Chondrocyte (in vitro differentiated cells): Measurements from ENCODE around the gene FADD. TPM values are rescaled to one million over a fixed set of nuclear protein-coding genes. Genes with fewer than 3 reads are reported as not detected.

Experiments used
- DNase-seq: peaks from one replicate; pipeline ENCODE4 v3.0.0; 2021; ENCODE audit warnings: mixed read lengths, low spot score
- H3K27ac Mint-ChIP-seq: one replicate; pipeline ENCODE4 v1.8.0; 2021; ENCODE audit warnings: mild to moderate bottlenecking, moderate library complexity, mixed read lengths; ENCODE audit not compliant: unreplicated experiment
- H3K27me3 Mint-ChIP-seq: 2 replicates; pipeline ENCODE4 v1.8.0; 2021; ENCODE audit warnings: low read depth, mixed read lengths
- H3K36me3 Mint-ChIP-seq: 2 replicates; pipeline ENCODE4 v1.8.0; 2021; ENCODE audit warnings: low read depth, mixed read lengths
- H3K4me1 Mint-ChIP-seq: 2 replicates; pipeline ENCODE4 v1.8.0; 2021; ENCODE audit warnings: low read depth, mild to moderate bottlenecking, mixed read lengths
- H3K4me3 Mint-ChIP-seq: one replicate; pipeline ENCODE4 v1.8.0; 2021; ENCODE audit warnings: mild to moderate bottlenecking, moderate library complexity, mixed read lengths; ENCODE audit not compliant: unreplicated experiment
- H3K9me3 Mint-ChIP-seq: 2 replicates; pipeline ENCODE4 v1.8.0; 2021; ENCODE audit warnings: low read depth, mixed read lengths
- CTCF ChIP-seq: fragments of 200-600 bp; sonication (generic); IDR thresholded peaks from 2 replicates; pipeline ENCODE4 v1.5.0; 2021; ENCODE audit warnings: antibody characterized with exemption, mild to moderate bottlenecking, moderate library complexity
- total RNA-seq: library from RNA; stranded (reverse); gene quantifications from 3 replicates; pipeline ENCODE4 v1.2.1, GENCODE V29; 2021

The FADD gene
- total RNA-seq, 1 donor from 2014 or later = 26.8 TPM

- Mint-ChIP-seq H3K9me3 (peaks cover 3% of the 10 kb centered on the region), H3K4me1 (peaks cover 61% of the 10 kb centered on the region), H3K36me3 (peaks cover 2% of the 10 kb centered on the region), H3K4me3 (no peak overlapping the region), H3K27ac (no peak overlapping the region), H3K27me3 (no peaks in the 10 kb centered on the region)
- DNase-seq = no peak
- TF ChIP-seq CTCF = no peak
Observed at GRCh38 chr11:70247042-70247709, 44.1 kb downstream of the FADD start.

- Mint-ChIP-seq H3K9me3 (peaks cover 3% of the 10 kb centered on the region), H3K27me3 (no peaks in the 10 kb centered on the region), H3K4me3 (no peak overlapping the region), H3K27ac (no peak overlapping the region), H3K36me3 (peaks cover 2% of the 10 kb centered on the region), H3K4me1 (peaks cover 60% of the 10 kb centered on the region)
- no peak for TF ChIP-seq CTCF
- DNase-seq = no peak
Observed at GRCh38 chr11:70247710-70248072, 44.6 kb downstream of the FADD start.

- TF ChIP-seq CTCF = no peak
- H3K27ac Mint-ChIP-seq = no peak overlapping the region
- no peak overlapping the region for H3K4me3 Mint-ChIP-seq
- DNase-seq = no peak
- no peaks in the 10 kb centered on the region for H3K36me3 Mint-ChIP-seq
- peaks cover 31% of the 10 kb centered on the region for H3K4me1 Mint-ChIP-seq
- H3K9me3 Mint-ChIP-seq = no peaks in the 10 kb centered on the region
- H3K27me3 Mint-ChIP-seq = no peaks in the 10 kb centered on the region
Observed at GRCh38 chr11:70250876-70251658, 48.0 kb downstream of the FADD start.

- TF ChIP-seq CTCF = no peak
- no peak for DNase-seq
- no peaks in the 10 kb centered on the region for H3K9me3 Mint-ChIP-seq
- no peak overlapping the region for H3K4me3 Mint-ChIP-seq
- H3K4me1 Mint-ChIP-seq = peaks cover 28% of the 10 kb centered on the region
- no peaks in the 10 kb centered on the region for H3K36me3 Mint-ChIP-seq
- no peaks in the 10 kb centered on the region for H3K27me3 Mint-ChIP-seq
- peak overlapping the region; percentile 49 for H3K27ac Mint-ChIP-seq
Observed at GRCh38 chr11:70251659-70252321, 48.7 kb downstream of the FADD start.

- Mint-ChIP-seq H3K4me3 (no peak overlapping the region), H3K36me3 (no peaks in the 10 kb centered on the region), H3K4me1 (peaks cover 18% of the 10 kb centered on the region), H3K27ac (no peak overlapping the region), H3K9me3 (no peaks in the 10 kb centered on the region), H3K27me3 (no peaks in the 10 kb centered on the region)
- DNase-seq = no peak
- TF ChIP-seq CTCF = no peak
Observed at GRCh38 chr11:70252844-70253243, 49.7 kb downstream of the FADD start.
